HG03460 (cell line): ENCODE data around the gene ANKRD28.
"Not testable (repeated sequence)": the region's sequence is repeated elsewhere in the genome, so short reads cannot be mapped to it uniquely, and the experiment has no call there.

ENCODE experiments used
- ATAC-seq: cut with Tn5 transposase; IDR thresholded peaks from one replicate; pipeline ENCODE4 v1.9.1; 2021; ENCODE audit not compliant: unreplicated experiment

Gene ANKRD28

DNA sequence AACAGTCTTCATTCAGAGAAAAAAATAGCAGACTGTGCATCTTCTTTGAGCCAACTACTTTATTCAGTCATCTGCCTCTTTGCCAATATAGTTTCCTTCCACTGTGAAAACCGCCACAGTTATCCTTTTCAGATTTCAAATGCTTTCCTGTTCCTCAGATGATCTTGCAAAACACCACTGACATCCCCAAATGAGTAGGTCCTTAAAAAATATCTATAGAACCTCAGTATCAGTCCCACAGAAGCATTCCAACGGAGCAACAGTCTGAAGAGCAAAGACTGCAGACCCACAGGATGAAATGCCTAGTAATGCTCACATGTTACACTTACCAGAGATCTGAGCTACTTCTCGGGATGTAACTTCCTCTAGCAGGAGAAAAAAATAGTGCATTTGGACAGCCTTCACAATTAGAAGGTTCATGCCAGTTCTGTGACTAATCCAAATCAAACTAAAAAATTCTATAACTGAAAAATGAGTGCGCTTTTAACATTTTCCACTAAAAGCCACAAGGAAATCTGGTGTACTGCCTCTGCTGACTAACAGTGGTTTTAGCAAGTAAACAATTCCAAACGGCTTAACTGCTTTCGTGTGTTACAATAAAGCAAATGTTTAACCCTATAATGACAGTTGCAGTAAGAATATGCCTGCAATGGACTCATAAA lies at the start of gene ANKRD28:
Gene ANKRD28, minus strand, starts transcription at position 338 of the 662 bp plus-strand sequence. CDS start 1,458 bp downstream, outside the sequence.
- ATAC-seq: no peak

DNA sequence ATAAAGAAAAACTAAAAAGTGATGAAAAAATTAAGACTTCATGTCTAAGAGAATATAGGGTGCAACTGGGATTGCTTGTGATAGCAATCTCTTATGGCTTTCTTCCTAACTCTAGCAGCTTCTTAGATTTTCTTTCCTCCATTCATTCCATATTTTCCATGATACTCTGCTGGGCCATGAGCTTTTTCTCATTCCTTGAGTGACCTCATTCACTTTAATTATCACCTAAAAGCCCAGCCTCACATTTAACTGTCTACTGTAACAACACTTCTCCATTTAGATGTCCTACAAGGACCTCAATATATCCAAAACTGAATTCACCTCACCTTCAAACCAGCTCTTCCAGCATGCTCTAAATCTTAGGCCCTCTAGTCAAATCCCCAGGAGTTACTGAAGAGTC lies 49.5 kb upstream of the ANKRD28 start:
- no peak for ATAC-seq

DNA sequence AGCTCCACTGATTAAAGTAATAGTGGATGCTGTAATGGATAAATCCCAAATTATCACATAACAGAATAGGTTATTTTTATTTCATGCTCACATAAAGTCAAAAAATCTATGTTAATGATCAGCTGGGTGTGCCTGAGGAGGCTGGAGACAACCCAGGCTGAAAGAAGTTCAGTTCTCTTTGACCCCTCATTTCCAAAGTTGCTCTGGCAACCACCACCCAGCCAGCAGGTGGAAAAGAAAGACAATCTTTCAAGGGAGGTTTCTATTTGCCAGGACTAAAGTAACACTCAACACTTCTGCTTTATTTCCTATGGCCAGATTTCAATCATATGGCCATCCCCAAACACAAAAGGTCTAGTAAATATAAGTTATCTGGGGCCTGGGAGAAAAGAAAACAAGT lies 48.8 kb upstream of the ANKRD28 start:
- no peak for ATAC-seq

DNA sequence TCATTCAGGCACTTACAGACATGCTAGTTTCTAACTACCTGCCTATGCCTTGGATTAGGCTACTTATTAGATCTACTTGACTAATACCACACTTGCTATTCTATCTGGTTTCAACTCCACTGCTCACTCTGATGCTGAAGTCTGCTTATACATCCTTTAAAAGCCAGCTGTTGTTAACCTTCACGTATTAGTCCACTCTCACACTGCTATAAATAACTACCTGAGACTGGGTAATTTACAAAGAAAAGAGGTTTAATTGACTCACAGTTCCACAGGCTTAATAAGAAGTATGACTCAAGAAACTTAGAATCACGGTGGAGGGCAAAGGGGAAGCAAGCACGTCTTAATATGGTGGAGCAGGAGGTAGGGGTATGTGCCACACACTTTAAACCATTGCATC lies 47.7 kb upstream of the ANKRD28 start:
- peak; percentile 70 for ATAC-seq

DNA sequence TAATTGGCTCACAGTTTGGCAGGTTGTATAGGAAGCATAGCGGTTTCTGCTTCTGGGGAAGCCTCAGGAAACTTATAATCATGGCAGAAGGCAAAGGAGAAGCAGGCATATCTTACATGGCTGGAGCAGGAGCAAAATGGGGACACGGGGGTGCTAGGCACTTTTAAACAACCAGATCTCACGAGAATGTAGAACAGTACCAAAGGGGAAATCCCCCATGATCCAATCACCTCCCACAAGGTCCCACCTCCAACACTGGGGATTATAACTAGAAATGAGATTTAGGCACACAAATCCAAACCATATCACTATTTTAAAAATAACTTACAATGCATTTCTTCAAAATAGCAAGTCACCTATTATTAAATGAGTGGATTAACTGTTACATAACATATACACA lies 47.1 kb upstream of the ANKRD28 start:
- ATAC-seq: no peak

DNA sequence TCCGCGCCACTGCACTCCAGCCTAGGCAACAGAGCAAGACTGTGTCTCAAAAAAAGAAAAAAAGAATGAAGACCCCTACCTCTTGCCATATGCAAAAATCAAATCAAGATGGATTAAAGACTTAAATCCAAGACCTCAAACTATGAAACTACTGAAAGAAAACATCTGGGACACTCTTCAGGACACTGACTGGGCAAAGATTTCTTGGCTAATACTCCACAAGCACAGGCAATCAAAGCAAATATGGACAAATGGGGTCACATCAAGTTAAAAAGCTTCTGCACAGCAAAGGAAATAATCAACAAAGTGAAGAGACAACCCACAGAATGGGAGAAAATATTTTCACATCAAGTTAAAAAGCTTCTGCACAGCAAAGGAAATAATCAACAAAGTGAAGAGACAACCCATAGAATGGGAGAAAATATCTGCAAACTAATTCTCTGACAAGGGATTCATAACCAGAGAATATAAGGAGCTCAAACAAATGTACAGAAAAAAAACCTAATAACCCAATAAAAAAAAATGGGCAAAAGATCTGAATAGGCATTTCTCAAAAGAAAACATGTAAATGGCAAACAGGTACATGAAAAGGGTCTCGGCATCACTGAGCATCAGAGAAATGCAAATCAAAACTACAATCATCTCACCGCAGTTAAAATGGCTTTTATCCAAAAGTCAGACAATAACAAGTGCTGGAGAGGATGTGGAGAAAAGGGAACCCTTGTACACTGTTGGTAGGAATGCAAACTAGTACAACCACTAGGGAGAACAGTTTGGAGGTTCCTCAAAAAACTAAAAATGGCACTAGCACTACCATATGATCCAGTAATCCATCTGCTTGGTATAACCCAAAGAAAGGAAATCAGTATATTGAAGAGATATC lies 43.6 kb upstream of the ANKRD28 start:
- ATAC-seq: not testable (repeated sequence)

DNA sequence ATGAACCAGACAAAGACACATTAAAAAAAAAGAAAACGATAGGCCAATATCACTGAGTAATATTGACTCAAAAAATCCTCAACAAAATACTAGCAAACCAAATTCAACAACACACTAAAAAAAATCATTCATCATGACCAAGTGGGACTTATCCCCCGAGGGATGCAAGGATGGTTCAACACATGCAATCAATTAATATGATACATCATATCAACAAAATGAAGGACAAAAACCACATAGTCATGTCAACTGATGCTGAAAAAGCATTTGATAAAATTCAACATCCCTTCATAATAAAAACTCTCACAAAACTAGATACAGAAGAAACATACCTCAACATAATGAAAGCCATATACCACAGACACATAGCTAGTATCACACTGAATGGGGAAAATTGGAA lies 41.8 kb upstream of the ANKRD28 start:
- ATAC-seq: no peak

DNA sequence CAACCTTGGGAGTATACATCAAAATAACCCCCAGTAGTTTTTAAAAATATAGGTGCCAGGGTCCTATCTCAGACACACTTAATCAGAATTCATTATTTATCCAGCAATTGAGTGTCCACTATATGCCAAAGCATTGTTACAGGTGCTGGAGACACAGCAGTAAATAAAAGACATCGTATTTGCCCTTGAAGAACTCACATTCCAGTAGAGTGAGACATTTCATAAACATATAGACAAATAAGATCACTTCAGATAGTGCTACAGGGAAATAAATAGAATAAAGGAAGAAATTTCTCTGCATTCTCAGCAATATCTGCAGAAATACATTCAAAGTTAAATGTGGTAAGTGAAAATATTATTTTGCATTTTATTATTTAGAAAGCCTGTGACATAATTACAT lies 34.1 kb upstream of the ANKRD28 start:
- ATAC-seq: no peak

DNA sequence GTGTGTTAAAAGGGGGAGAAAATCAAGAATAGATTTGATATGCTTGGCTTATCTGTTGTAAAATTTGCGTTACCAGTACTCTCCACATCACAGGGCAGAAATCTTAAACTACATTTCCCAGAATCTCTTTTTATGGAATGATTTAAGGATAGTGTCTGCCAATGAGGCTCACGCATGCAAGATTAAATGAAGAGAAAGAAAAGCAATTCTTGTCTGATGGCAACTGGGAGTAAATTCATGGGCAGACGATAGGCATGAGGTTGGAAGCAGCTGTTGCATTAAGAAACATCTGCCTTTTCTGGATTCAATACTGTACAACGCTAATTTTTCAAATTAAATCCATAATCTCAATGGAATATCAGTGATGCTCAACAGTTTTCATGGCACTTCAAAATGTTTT lies 27.2 kb upstream of the ANKRD28 start:
- ATAC-seq: no peak

DNA sequence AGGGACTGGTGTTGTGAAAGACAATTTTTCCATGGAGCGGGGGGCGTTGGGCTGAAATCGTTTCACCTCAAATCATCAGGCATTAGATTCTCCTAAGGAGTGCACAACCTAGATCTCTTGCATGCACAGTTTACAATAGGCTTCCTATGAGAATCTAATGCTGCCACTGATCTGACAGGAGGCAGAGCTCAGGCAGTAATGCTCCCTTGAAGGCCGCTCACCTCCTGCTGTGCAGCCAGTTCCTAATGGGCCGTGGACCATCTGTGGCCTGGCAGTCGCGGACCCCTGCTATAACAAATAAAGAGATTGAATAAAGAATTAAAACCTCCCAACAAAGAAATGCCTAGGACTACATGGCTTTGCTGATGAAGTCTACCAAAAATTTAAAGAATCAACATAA lies 25.3 kb upstream of the ANKRD28 start:
- no peak for ATAC-seq

DNA sequence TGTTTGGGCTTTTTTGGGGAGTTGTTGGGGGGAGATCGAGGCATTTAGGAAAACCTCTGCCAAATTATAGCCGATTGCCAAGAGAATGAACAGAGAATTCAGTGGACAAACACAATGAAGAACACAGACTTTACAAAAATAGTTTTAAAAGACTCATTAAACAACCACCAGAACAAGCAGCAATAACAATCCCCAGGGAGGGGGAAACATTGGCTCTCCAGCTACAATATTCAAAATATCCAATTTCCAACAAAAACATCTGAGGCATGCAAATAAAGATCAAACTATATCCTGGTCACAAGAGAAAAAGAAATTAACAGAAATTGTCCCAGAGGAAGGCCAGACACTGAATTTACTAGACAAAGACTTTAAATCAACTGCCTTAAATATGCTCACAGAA lies 24.5 kb upstream of the ANKRD28 start:
- no peak for ATAC-seq

DNA sequence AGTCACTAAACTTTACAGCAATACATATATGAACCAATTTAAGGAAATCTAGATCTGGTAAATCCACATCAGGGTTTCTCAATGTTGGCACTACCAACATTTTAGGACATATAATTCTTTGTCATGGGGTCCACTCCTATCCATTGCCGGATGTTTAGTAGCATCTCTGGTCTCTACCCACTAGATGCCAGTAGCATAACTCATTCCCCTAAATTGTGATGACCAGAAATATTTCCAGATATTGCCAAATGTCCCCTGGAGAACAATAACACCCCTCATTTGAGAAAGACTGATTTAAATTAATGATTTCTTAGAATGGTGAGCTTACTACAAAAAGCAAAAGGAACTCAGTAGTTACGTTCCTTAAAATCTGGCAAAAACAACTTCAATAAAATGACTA lies 23.1 kb upstream of the ANKRD28 start:
- no peak for ATAC-seq

DNA sequence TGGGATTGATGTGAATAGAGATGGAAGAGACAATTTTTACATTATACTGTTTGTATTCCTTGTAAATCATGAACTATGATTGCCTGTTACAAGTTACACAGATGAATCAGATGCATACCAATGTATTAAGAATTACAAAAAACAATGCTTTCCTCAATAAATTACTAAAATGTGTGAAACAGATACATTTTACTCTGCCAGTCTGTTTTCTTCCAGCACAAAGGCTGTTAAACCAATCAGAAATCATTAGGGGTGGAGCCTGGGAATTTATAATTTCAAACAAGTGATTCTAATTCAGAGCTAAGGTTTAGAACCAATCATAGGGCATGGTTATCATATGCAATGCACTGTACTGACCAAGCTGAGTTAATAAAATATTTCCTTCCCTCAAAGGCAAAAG lies 21.8 kb upstream of the ANKRD28 start:
- no peak for ATAC-seq

DNA sequence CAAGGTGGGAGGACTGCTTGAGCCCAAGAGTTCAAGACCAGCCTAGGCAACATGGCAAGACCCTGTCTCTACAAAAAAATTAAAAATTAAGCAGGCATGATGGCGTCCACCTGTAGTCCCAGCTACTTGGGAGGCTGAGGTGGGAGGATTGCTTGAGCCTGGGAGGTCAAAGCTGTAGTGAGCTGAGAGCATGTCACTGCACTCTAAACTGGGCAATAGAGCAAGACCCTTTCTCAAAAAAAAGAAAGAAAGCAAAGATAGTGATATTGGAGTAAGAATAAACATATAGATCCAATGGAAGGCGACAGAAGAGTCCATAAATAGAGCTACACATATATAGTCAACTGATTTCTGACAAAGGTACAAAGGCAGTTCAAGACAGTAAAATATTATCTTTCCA lies 21.3 kb upstream of the ANKRD28 start:
- ATAC-seq: no peak

DNA sequence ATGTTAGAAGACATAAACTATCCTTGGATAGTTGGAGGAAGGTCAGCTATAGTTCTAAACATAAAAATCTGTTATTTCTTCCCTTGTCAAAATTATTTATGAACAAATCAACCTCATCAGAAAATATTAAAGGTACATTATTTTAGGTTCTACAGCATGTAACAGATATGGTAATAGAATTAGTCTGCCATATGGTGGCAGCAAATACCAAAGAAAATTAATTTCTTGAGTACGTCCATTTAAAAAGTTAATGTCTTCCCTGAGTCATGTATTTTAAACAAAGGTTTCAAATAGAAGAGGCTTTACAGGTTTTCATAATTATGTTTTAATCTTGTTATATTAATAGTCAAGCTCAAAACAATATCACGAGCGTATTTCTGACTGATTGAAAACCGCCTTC lies 17.9 kb upstream of the ANKRD28 start:
- ATAC-seq: no peak

DNA sequence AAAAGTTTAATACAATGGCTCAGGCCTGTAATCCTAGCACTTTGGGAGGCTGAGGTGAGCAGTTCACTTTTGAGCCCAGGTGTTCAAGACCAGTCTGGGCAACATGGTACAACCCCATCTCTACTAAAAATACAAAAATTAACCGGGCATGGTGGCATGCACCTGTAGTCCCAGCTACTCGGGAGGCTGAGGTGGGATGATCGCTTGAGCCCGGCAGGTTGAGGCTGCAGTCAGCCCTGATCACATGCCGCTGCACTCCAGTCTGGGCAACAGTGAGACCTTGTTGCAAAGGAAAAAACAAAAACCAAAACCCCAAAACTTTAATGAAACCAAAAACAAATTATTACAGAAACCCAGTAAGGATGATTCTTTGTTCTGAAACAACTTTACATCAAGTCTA lies 15.3 kb upstream of the ANKRD28 start:
- not testable (repeated sequence) for ATAC-seq

DNA sequence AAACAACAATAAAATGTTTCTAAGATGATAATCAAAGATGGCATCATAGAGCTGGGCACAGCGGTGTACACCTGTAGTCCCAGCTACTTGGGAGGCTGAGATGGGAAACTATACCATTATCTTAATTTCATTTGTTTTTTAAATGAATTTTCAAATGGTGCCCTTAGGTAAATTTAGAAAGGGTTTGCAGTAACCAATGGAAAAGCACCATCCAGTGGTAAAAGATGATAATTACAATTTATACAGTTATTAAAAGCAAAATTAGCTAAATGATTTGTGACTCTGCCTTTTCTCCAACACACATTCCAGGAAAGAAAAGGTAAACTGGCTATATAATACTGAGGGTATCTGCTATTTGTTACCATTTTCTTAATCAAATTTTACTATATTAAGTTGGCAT lies 14.4 kb upstream of the ANKRD28 start:
- ATAC-seq: no peak

DNA sequence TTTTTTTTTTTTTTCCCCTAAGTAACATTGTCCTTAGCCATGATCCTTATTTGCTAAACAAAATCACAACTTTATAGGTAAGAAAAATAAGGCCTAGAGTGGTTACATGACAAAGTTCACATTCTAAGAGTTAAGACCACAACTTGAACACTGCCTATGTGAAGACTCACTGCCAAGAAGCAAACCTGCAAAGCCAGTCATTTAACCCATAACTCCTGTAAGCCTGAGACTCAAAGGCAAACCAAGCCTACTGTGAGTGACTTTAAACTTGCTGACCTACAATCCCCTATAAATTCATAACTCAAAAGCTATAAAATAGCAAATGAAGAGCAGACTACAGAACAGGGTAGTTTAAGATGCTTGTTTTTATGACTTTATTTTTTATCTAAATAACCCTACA lies 12.9 kb upstream of the ANKRD28 start:
- ATAC-seq: no peak

DNA sequence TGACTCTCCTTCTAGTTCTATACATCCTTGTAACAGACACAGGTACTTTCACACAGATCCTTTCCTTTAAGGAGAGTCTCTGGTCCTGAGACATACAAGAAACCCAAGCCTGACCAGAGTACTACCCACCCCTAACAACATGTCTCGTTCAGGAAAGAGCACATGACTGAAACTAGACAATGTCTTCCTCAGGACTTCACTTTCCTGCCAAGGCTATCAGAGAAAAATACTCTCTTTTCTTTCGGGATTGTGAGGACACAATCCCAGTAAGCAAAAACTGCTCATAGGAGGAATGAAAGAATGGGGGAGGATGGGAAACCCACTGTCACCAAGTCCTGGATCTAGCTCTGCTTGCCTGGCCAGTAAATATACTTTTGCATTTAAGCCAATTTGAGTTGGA lies 11.5 kb upstream of the ANKRD28 start:
- ATAC-seq: no peak

DNA sequence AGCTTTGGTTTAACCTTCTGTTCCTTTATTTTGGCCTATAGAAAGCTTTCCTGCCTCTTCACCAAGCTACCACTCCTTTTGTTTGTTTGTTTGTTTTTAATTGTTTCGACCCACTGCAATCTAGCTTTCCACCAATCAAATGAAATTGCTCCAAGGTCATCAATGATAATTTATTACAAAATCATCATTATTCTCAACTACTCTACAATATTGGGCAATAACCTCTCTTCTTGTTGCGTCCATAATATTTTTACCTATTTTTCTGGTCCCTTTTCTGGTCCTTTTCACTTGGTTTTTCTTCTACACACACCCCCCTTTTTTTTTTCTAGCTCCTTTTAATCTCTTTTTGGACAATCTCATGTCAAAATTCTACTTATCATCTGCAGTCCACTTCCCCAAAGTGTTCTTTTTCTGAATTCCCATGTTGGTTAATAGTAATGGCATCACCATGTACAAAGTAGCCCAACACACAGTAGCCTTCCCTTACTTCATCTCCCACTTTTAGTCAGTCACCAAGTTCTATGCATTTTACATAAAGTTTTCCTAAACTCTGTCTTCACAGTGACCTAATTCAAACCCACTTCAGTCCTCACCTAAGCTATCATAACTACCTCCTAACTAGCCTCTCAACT lies 11.0 kb upstream of the ANKRD28 start:
- no peak for ATAC-seq

DNA sequence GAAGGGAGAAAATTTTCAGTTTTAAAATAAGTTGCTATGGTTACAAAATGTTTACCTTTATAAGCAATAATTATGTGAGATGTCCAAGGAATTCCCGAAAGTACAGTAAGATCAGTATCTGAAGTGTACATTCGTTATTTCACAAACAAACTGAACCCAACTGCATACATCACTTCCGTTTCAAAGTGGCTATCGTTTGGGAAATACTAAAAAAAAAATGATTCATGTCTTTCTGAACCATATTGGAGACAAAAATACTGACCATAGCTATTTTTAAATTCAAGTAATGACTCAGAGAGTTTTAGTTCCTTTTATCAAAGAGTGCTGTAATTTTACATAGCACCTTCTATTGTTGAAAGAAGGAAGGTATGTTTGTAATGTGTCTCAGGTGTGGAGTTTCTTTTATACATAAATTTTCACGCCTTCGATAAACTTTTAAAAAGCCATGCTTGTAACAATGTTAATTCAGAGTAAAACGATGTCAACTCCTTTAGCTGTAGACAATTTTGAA lies 8.0 kb upstream of the ANKRD28 start:
- ATAC-seq: peak; percentile 67

DNA sequence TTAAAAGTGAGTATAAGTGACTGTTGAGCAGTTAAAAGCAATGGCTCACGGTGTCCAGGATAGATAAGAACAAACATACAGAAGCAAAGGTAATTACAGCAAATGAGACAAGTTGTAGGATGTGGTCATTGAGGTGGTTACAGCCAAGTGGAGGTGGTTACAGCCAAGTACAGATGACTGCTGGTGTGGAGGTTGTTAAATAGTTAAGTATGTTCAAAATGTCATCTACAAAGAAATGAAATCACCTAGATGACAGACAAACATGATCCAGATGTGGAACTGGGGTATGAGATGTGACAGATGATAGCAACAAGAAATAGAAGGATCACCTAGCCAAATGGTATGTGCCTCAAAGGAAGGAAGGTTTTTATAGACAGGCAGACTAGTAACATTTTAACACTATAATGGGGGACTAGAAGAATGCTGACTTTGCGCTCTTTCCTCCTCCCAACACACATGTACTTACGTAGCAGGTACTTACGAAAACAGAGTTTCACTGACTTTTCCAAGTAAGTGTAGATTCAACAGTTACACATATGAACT lies 6.8 kb upstream of the ANKRD28 start:
- peak; percentile 53 for ATAC-seq
